Posterior vena cava (tissue), 2 donors: ENCODE measurements around the gene CHP2. TPM values are rescaled to one million over a fixed set of nuclear protein-coding genes. Genes with fewer than 3 reads are reported as not detected.

Experiments used
- DNase-seq: peaks from one replicate; pipeline ENCODE4 v3.0.0-alpha.2; 2020; ENCODE audit warnings: low spot score
- intact Hi-C, 2 donors: fragments of 100-400 bp; cut with DNase I; formaldehyde crosslinking; loops; one replicate each; pipeline versions ENCODE4 v1.14.1 to v1.14.2; 2022 to 2023
- total RNA-seq, 2 donors: library from RNA; stranded (reverse); fragmentation: NEBNext Ultra II Directional; extraction: Animal tissue kit (Norgen Biotek cat#: 25700); gene quantifications; one replicate each; pipeline ENCODE4 v1.2.1, GENCODE V29; 2021
- donor health status: DM: yes; HTN: yes; CAD: no.
- donor health status: DM: yes; HTN: yes; CAD: no.

CHP2 gene
- total RNA-seq, 2 donors from 2014 or later: 0.14 TPM; not detected in 1

DNA sequence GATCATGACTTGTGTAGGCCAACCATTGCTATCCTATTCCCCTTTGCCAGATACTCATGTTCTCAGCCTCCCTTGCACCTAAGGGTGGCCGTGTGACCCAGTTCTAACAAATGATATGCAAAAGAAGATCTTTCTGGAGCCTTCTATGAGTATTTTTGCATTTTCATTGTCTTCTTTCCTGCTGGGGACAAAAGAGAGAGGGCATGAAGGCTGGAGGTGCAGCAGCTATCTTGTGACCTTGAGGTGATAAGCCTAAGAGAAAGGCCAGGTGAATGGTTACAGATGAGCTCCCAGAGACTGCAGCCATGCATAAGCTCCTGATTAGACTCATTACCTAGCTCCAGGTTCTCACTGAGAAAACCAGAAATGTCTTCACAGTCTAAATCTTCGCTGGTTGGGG lies 42.1 kb downstream of the CHP2 start:
- DNase-seq: no peak
- intact Hi-C loops: no loop called here

DNA sequence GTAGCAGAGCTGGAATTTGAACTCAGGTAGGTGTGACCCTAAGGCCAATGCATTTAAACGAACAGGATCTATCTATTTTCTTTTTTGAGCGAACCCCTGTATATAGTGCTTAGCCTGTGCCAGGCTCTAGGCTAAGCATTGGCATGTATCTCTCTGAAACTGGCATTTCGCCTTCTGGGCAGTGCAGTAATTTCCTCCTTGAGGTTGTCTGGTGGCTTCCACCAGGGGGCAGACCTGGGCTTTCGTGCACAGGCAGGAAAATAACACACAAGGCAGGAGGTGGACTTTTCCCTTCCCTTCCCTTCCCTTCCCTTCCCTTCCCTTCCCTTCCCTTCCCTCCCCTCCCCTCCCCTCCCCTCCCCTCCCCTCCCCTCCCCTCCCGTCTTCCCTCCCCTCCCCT lies 46.6 kb downstream of the CHP2 start:
- intact Hi-C loops: loop anchor here (5.0 kb wide), 2 partner anchors 211 to 236 kb away; no protein-coding TSS in a partner anchor
- peak; percentile 92 for DNase-seq

- DNase-seq: no peak
- intact Hi-C loops: loop anchor here (5.0 kb wide), 2 partner anchors 210 to 235 kb away; no protein-coding TSS in a partner anchor
Measured at GRCh38 chr16:23802776-23803175, 48.0 kb downstream of the CHP2 start.

DNA sequence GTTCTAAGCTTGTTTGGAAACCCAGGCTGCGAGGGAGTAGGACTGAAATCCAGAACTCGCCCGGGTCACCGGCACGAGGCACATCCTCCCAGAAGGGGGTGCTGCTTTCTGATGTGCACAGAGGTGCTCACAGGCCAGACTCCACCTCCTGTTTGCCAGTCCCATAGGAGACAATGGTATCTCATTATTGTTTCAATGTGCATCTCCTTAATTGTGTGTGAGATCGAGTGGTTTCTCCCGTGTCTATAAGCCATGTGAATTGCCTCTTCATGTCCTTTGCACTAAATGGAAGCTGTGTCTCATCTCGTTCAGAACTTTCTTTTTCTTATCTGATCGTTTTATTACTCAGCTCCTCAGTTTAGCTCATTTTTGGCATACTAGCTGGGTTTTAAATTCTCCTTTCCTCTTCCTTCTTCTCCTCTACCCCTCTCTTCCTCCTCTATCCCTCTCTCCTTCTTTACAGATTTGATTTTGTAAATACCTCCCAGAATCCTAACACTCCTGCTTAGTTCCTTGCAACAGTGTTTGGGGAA lies 48.8 kb downstream of the CHP2 start:
- DNase-seq: peak; percentile 86
- intact Hi-C loops: loop anchor here (5.0 kb wide), 2 partner anchors 209 to 234 kb away; no protein-coding TSS in a partner anchor

DNA sequence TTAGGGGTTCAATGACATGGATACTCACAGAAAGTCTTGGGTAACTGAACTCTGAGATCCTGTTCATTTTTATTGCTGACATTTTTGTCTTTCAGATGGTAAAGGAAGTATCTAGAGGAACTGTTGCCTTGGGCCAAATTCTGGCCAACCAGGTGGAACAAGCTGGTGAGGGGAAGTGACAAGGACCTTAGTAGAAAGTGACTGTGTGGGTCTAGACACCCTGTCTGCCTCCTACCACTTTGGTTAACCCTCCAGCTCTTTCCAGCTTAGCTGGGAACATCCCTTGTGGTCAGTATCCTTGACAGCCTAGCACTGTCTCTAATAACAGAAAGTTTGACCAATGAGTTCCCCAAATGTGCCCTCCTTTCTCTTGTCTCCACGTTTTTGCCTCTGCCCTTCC lies 52.2 kb downstream of the CHP2 start:
- intact Hi-C loops: no loop called here

More for the DNA sequence above, 52.2 kb downstream of the CHP2 start:
- no peak for DNase-seq

Other genes with a start within 250 kb of the CHP2 start
- 10 to 100 TPM; 42.0 to 59.7 TPM for gene GGA2, start 244.5 kb upstream of the CHP2 start, total RNA-seq
- 10 to 100 TPM in 1 of 2 donors, 1 to 10 TPM in 1; 9.9 to 11.1 TPM for gene EARS2, start 197.7 kb upstream of the CHP2 start, total RNA-seq
- gene UBFD1, start 197.3 kb upstream of the CHP2 start, total RNA-seq: 10 to 100 TPM; 37.3 to 37.4 TPM
- gene NDUFAB1, start 158.7 kb upstream of the CHP2 start, total RNA-seq: 10 to 100 TPM; 56.1 to 61.0 TPM
- 10 to 100 TPM in 1 of 2 donors, 1 to 10 TPM in 1; 7.7 to 10.2 TPM for gene PALB2, start 113.7 kb upstream of the CHP2 start, total RNA-seq
- gene DCTN5, start 113.6 kb upstream of the CHP2 start, total RNA-seq: 10 to 100 TPM; 46.7 to 48.2 TPM
- gene PLK1, start 76.1 kb upstream of the CHP2 start, total RNA-seq: 1 to 10 TPM in 1 of 2 donors, under 1 TPM in 1; 0.67 to 1.8 TPM
- gene ERN2, start 41.8 kb upstream of the CHP2 start, total RNA-seq: not detected
- gene PRKCB, start 81.0 kb downstream of the CHP2 start, total RNA-seq: 10 to 100 TPM; 17.5 to 26.9 TPM